BJ (cell line): ENCODE results near the gene SKAP1. TPM values are rescaled to one million over a fixed set of nuclear protein-coding genes. Genes with fewer than 3 reads are reported as not detected.
"Not testable (repeated sequence)": the region's sequence is repeated elsewhere in the genome, so short reads cannot be mapped to it uniquely, and the experiment has no call there.

ENCODE experiments used
- CTCF ChIA-PET: fragments of 350-600 bp; formaldehyde crosslinking; extraction: SDS; loops from one replicate; lab custom pipeline; 2021; ENCODE audit warnings: antibody characterized with exemption, inconsistent platforms; lab: Yijun Ruan, JAX
- POLR2A ChIA-PET: fragments of 300-600 bp; sonication (Branson Sonifier 250); formaldehyde crosslinking; extraction: SDS; loops from one replicate; lab custom pipeline; 2021; ENCODE audit warnings: antibody characterized with exemption; lab: Charles Lee
- DNase-seq: peaks from one replicate; pipeline ENCODE4 v3.0.0-alpha.2; 2011; ENCODE audit warnings: low read depth
- H3K27me3 ChIP-seq: 2 replicates; pipeline ENCODE4 v1.6.0; 2011; ENCODE audit warnings: low read length; ENCODE audit not compliant: control insufficient read depth, insufficient read depth
- H3K36me3 ChIP-seq: 2 replicates; pipeline ENCODE4 v1.5.1; 2011; ENCODE audit warnings: low read length; ENCODE audit not compliant: control insufficient read depth, insufficient read depth
- H3K4me3 ChIP-seq: 2 replicates; pipeline ENCODE4 v1.5.1; 2011; ENCODE audit warnings: low read depth, mild to moderate bottlenecking, control low read depth, low read length
- CTCF ChIP-seq: IDR thresholded peaks from 2 replicates; pipeline ENCODE4 v1.5.1; 2011; ENCODE audit warnings: low read depth, mild to moderate bottlenecking, control low read depth, inconsistent platforms, low read length, moderate library complexity; ENCODE audit not compliant: insufficient read depth
- polyA plus RNA-seq: library from polyadenylated mRNA; depleted of rRNA; stranded (reverse); fragments of >200 nt; gene quantifications from 2 replicates; pipeline ENCODE4 v1.2.3, GENCODE V29; 2011

Gene SKAP1
- polyA plus RNA-seq, 1 experiment, result not detected

- POLR2A ChIA-PET, result no interaction called here
- CTCF ChIA-PET, result interaction anchor here (1.2 to 1.3 kb wide), 2 partner anchors 8 to 10 kb away, joined by 4 read pairs; no protein-coding TSS in a partner anchor
- Histone ChIP-seq H3K27me3 (peaks cover 8% of the 10 kb centered on the region), H3K36me3 (no peaks in the 10 kb centered on the region), H3K4me3 (no peak overlapping the region)
- no peak for DNase-seq
- TF ChIP-seq CTCF, result no peak
These were observed 175.1 kb downstream of the SKAP1 start for GRCh38 chr17:48254896-48255295.

- H3K27me3 ChIP-seq, result peaks cover 8% of the 10 kb centered on the region
These were observed 176.0 kb downstream of the SKAP1 start for GRCh38 chr17:48253975-48254374.

GRCh38 chr17:48251950-48252349 is 178.1 kb downstream of the SKAP1 start:
- no peaks in the 10 kb centered on the region for H3K36me3 ChIP-seq
- H3K27me3 ChIP-seq, result peaks cover 8% of the 10 kb centered on the region
- CTCF ChIA-PET, result no interaction called here

More at GRCh38 chr17:48253975-48254374, 176.0 kb downstream of the SKAP1 start:
- CTCF ChIA-PET, result interaction anchor here (1.2 to 1.3 kb wide), 2 partner anchors 9 to 11 kb away, joined by 4 read pairs; no protein-coding TSS in a partner anchor
- DNase-seq, result no peak
- no peak overlapping the region for H3K4me3 ChIP-seq
- TF ChIP-seq CTCF, result no peak
- no peaks in the 10 kb centered on the region for H3K36me3 ChIP-seq
- POLR2A ChIA-PET, result no interaction called here

GRCh38 chr17:48250949-48251348 is 179.1 kb downstream of the SKAP1 start:
- no peak for DNase-seq
- ChIA-PET POLR2A (no interaction called here), CTCF (interaction anchor here (0.8 to 1.1 kb wide), 5 partner anchors 8 to 23 kb away, joined by 3 to 4 read pairs (median 3); no protein-coding TSS in a partner anchor)
- Histone ChIP-seq H3K4me3 (no peak overlapping the region), H3K27me3 (peaks cover 6% of the 10 kb centered on the region), H3K36me3 (no peaks in the 10 kb centered on the region)
- no peak for TF ChIP-seq CTCF

More at GRCh38 chr17:48251950-48252349, 178.1 kb downstream of the SKAP1 start:
- no peak for TF ChIP-seq CTCF
- POLR2A ChIA-PET, result no interaction called here
- DNase-seq, result no peak
- no peak overlapping the region for H3K4me3 ChIP-seq

- DNase-seq, POLR2A ChIA-PET, H3K27me3 ChIP-seq, H3K4me3 ChIP-seq, H3K36me3 ChIP-seq: not testable (repeated sequence)
- CTCF ChIA-PET, result interaction anchor here (1.0 to 1.2 kb wide), 3 partner anchors 9 to 23 kb away, joined by 3 to 5 read pairs (median 4); no protein-coding TSS in a partner anchor
These were observed 180.0 kb downstream of the SKAP1 start for GRCh38 chr17:48250059-48250458.

- POLR2A ChIA-PET, result no interaction called here
- CTCF ChIA-PET, result interaction anchor here (0.6 kb wide), 1 partner anchor 14 kb away, joined by 3 read pairs; no protein-coding TSS in a partner anchor
- no peak for DNase-seq
- H3K27me3 ChIP-seq, result peaks cover under 1% of the 10 kb centered on the region; the same call in 1 of the 2 replicates
- H3K4me3 ChIP-seq, result no peak overlapping the region
- no peak for TF ChIP-seq CTCF
- no peaks in the 10 kb centered on the region for H3K36me3 ChIP-seq
These were observed 182.4 kb downstream of the SKAP1 start for GRCh38 chr17:48247603-48248002.
